NB4 (cell line): ENCODE data around the gene ARPC2.
"Not testable (repeated sequence)": the region's sequence is repeated elsewhere in the genome, so short reads cannot be mapped to it uniquely, and the experiment has no call there.

Experiments used
- DNase-seq: peaks from one replicate; pipeline ENCODE4 v3.0.0; 2010; ENCODE audit warnings: low read depth
- H3K4me3 ChIP-seq: one replicate; pipeline ENCODE4 v1.5.1; 2011; ENCODE audit warnings: mild to moderate bottlenecking, low read depth, low read length, moderate library complexity
- MYC ChIP-seq: IDR thresholded peaks from 2 replicates; pipeline ENCODE4 v1.6.1; 2011; ENCODE audit warnings: low read depth, low read length
- POLR2A ChIP-seq: IDR thresholded peaks from 2 replicates; pipeline ENCODE4 v1.6.1; 2011; ENCODE audit warnings: mild to moderate bottlenecking; ENCODE audit not compliant: insufficient read length; ENCODE audit errors: extremely low read depth
- TF ChIP-seq, protein P1 (sequence below): IDR thresholded peaks from one replicate; pipeline ENCODE4 v1.5.1; 2012; ENCODE audit warnings: low read depth, low read length
- TF ChIP-seq, protein P2 (sequence below): IDR thresholded peaks from 2 replicates; pipeline ENCODE4 v1.6.1; 2011; ENCODE audit warnings: low read depth, low read length

Gene ARPC2

DNA sequence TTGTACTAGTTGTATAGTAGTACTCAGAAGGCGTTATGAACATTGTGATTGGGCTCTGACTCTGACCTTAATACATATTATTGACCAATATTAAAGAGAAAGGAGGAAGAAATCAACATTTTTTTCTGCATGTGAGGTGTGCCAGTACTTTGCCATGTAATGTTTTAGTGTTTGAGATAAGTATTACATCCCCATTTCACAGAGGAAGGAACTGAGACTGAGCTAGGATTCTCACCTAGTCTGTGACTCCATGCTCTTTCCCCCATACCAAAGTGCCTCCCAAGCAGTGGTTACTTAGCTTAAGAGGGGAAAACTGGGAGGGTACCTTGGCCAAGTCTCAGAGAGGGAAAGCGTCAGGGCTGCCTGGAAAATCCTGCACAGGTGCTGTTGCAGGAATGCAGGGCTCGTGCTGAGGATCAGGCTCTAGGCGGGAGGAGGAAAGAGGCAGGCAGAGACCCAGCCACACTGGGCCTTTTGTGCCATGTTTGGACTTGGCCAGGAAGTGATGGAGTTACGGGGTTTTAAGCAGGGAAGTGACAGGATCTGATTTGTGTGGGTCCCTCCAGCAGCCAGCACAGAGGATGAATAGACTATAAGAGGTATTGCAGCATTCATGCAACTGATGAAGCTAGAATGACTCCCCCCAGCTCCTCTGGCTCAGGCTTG lies 55.0 kb downstream of the ARPC2 start:
- TF ChIP-seq, protein P1, sequence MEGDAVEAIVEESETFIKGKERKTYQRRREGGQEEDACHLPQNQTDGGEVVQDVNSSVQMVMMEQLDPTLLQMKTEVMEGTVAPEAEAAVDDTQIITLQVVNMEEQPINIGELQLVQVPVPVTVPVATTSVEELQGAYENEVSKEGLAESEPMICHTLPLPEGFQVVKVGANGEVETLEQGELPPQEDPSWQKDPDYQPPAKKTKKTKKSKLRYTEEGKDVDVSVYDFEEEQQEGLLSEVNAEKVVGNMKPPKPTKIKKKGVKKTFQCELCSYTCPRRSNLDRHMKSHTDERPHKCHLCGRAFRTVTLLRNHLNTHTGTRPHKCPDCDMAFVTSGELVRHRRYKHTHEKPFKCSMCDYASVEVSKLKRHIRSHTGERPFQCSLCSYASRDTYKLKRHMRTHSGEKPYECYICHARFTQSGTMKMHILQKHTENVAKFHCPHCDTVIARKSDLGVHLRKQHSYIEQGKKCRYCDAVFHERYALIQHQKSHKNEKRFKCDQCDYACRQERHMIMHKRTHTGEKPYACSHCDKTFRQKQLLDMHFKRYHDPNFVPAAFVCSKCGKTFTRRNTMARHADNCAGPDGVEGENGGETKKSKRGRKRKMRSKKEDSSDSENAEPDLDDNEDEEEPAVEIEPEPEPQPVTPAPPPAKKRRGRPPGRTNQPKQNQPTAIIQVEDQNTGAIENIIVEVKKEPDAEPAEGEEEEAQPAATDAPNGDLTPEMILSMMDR: no peak
- TF ChIP-seq, protein P2, sequence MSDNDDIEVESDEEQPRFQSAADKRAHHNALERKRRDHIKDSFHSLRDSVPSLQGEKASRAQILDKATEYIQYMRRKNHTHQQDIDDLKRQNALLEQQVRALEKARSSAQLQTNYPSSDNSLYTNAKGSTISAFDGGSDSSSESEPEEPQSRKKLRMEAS: no peak
- TF ChIP-seq POLR2A (no peak), MYC (no peak)
- peak overlapping the region; percentile 91 for H3K4me3 ChIP-seq
- no peak for DNase-seq

DNA sequence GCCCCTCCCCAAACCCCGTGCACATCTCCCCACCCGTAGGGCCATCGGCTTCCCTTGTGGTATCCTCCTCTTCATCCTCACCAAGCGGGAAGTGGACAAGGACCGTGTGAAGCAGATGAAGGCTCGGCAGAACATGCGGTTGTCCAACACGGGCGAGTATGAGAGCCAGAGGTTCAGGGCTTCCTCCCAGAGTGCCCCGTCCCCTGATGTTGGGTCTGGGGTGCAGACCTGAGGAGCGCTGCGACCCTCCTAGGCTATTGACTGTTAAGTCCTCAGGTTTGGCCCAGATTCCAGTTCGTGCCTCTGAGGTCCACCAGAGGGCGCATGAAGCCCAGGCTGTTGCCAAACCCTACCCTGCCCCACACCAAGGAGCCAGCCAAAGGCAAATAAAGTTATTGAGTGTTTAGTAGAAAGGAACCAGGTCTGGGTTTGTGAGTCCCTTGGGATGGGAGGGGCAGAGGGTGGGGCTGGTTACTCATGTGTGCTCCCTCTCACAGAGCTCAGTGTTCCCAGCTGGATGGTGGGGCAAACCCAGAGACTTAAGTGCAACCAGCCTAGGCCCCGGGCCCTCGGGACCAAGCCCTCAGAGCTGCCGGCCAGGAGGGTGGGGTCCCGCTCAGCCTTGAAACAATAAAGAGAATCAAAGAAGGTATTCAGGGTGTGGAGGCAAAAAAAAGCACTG lies 55.7 kb downstream of the ARPC2 start:
- DNase-seq: peak; percentile 98
- TF ChIP-seq MYC (peak; percentile 13; the same call in 1 of the 2 replicates), POLR2A (no peak)
- TF ChIP-seq, protein P2: peak; percentile 31; the same call in 1 of the 2 replicates
- TF ChIP-seq, protein P1: peak; percentile 87
- H3K4me3 ChIP-seq: no peak overlapping the region

DNA sequence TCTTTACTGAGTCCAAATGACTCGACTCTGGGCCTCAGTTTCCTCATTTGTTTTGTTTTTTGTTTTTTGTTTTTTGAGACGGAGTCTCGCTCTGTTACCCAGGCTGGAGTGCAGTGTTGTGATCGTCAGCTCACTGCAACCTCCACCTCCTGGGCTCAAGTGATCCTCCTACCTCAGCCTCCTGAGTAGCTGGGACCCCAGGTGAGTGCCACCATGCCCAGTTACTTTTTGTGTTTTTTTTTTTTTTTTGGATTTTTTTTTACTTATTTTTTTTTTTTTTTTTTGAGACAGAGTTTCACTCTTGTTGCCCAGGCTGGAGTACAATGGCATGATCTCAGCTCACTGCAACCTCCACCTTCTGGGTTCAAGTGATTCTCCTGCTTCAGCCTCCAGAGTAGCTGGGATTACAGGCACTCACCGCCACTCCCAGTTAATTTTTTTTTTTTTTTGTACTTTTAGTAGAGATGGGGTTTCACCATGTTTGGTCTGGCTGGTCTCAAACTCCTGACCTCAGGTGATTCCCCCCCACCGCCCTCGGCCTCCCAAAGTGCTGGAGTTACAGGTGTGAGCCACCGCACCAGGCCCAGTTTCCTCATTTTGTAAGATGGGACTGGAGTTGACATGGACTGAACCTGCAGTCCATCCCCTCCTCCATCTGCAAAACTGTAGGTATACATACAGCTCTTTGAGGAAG lies 56.4 kb downstream of the ARPC2 start:
- H3K4me3 ChIP-seq: not testable (repeated sequence)

DNA sequence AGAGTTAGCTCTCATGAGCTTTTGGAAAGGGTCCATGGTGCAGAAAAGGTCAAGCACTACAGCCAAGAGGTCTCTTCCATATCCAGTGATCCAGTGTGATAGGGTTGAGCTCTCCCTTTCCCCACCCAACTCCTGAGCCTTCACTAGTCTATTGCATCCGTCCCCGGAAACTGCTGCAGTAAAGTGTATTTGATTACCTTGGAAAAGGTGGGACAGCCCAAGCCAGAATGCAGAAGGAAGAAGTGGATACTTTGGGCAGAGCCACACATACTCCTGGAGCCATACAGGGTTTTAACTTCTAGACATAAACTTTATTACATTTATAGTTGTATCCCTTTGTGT lies 56.9 kb downstream of the ARPC2 start:
- no peak for DNase-seq
- no peak overlapping the region for H3K4me3 ChIP-seq
- TF ChIP-seq POLR2A (no peak), MYC (no peak)
- TF ChIP-seq, protein P1: no peak
- TF ChIP-seq, protein P2: no peak

More for the DNA sequence above, 56.4 kb downstream of the ARPC2 start:
- DNase-seq: not testable (repeated sequence)

DNA sequence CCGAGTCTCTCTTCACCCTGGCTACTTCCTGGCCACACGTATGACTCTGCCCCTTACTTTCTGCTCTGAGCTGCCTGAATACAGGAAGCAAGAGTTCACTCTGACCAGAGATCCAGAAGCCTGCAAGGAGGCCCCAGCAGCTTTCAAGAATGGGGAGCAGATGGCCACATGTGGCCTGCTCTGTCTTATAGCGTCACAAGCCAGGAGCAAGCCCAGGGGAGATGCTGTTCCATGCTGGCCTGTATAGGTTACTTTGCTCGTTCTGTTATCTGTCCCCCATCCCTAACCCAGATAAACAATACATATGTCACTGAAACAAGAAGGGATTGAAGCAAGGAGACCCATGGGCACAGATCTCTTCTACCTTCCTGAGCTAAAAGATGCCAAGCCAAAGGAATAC lies 57.6 kb downstream of the ARPC2 start:
- no peak overlapping the region for H3K4me3 ChIP-seq
- no peak for DNase-seq
- TF ChIP-seq MYC (no peak), POLR2A (no peak)
- TF ChIP-seq, protein P1: no peak
- TF ChIP-seq, protein P2: no peak

DNA sequence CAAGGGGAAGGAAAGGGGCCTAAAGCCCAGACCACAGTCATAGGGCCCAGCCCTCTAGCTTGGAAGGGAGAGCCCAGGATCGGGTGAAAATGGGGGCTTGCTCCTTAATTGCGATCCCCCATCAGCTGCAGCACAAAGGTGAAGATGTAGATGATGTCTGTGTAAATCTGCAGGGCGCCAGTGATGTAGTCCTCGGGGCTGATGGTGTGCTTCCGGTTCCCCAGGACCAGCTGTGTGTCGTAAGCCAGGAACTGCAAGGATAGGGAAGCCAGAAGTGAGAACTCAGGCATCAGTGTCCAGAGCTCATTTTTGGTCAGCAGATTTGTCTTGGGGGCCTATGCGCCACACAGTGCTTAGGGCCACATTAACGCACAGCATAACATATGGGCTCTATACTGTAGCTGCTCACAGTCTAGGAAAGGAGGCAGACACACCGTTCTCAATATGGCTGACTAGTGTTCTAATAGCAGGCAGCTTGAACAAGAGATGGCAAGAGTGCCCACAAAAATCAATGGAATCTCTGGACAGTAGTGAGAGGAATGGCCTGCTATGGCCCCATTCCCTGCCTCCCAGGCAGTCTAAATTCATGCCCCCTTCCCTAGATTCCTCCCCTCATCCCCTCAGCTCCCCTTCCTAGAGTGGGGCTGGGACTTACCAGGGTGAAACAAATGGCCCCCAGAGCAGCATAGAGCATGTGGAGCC lies 58.5 kb downstream of the ARPC2 start:
- TF ChIP-seq, protein P2: no peak
- no peak for TF ChIP-seq POLR2A
- TF ChIP-seq, protein P1: no peak
- no peak for TF ChIP-seq MYC
- H3K4me3 ChIP-seq: no peak overlapping the region
- DNase-seq: no peak
